ENCODE measurements around the gene GPR143.

The GPR143 gene

GRCh38 chrX:9759337-9759736, 6.3 kb downstream of the GPR143 start:
- H3K9me3 ChIP-seq (ENCODE audit: control insufficient read depth, low read length): peaks cover 9% of the 10 kb centered on the region
- H3K79me1 ChIP-seq (replicated peaks; ENCODE audit: low read length, poor library complexity, severe bottlenecking): no peaks in the 10 kb centered on the region
- H3K9ac ChIP-seq (ENCODE audit: low read length): no peak overlapping the region
- no peak overlapping the region for H3K4ac ChIP-seq (ENCODE audit: low read depth in 1 of 2, low read length in 2 of 2)
- H3K4me1 ChIP-seq (ENCODE audit: control insufficient read depth, insufficient read depth, low read depth, low read length): no peaks in the 10 kb centered on the region
- no peak overlapping the region for H3K4me2 ChIP-seq (ENCODE audit: low read length, poor library complexity, severe bottlenecking)
- no peak overlapping the region for H2BK120ac ChIP-seq (ENCODE audit: low read depth, low read length)
- H2AK5ac ChIP-seq (ENCODE audit: low read length, severe bottlenecking): no peak overlapping the region
- no peak overlapping the region for H3K27ac ChIP-seq (ENCODE audit: low read length, poor library complexity, severe bottlenecking)
- H2BK15ac ChIP-seq (ENCODE audit: low read depth, poor library complexity, severe bottlenecking): no peak overlapping the region
- H2AFZ ChIP-seq (ENCODE audit: low read depth, low read length): no peak overlapping the region
- 87% methylated on average over 8 of the region's 8 CpGs for WGBS
- no peaks in the 10 kb centered on the region for H3K27me3 ChIP-seq (ENCODE audit: control insufficient read depth in 1 of 2, insufficient read depth in 1 of 2, low read length in 2 of 2)
- no peak overlapping the region for H4K91ac ChIP-seq (ENCODE audit: low read length)
- H3K36me3 ChIP-seq (ENCODE audit: control insufficient read depth in 1 of 2, insufficient read depth in 2 of 2, low read depth in 1 of 2, low read length in 2 of 2): no peaks in the 10 kb centered on the region
- no peak overlapping the region for H3K18ac ChIP-seq (ENCODE audit: low read depth in 1 of 2, low read length in 2 of 2)
- no peak overlapping the region for H3K23ac ChIP-seq (ENCODE audit: low read length in 2 of 2)
- no peak overlapping the region for H2BK5ac ChIP-seq (ENCODE audit: low read depth, low read length, poor library complexity, severe bottlenecking)
- no peak overlapping the region for H2BK12ac ChIP-seq (ENCODE audit: low read length in 2 of 2)
- no peak for DNase-seq
- no peak overlapping the region for H3K14ac ChIP-seq (ENCODE audit: low read length in 2 of 2)
- no peak overlapping the region for H3K4me3 ChIP-seq (ENCODE audit: insufficient read depth in 1 of 2, low read depth in 1 of 2, low read length in 2 of 2)
- H4K8ac ChIP-seq (ENCODE audit: low read length): no peak overlapping the region

GRCh38 chrX:9758021-9758638, 7.5 kb downstream of the GPR143 start:
- no peak overlapping the region for H3K9ac ChIP-seq (ENCODE audit: low read length)
- no peak overlapping the region for H3K18ac ChIP-seq (ENCODE audit: low read depth in 1 of 2, low read length in 2 of 2)
- H3K27me3 ChIP-seq (ENCODE audit: control insufficient read depth in 1 of 2, insufficient read depth in 1 of 2, low read length in 2 of 2): peaks cover 0 to 3% of the 10 kb centered on the region in 2 experiments
- H2AK5ac ChIP-seq (ENCODE audit: low read length, severe bottlenecking): no peak overlapping the region
- H3K4ac ChIP-seq (ENCODE audit: low read depth in 1 of 2, low read length in 2 of 2): no peak overlapping the region
- H2AFZ ChIP-seq (ENCODE audit: low read depth, low read length): no peak overlapping the region
- H3K27ac ChIP-seq (ENCODE audit: low read length, poor library complexity, severe bottlenecking): no peak overlapping the region
- DNase-seq: no peak
- H3K9me3 ChIP-seq (ENCODE audit: control insufficient read depth, low read length): peaks cover 9% of the 10 kb centered on the region
- H3K36me3 ChIP-seq (ENCODE audit: control insufficient read depth in 1 of 2, insufficient read depth in 2 of 2, low read depth in 1 of 2, low read length in 2 of 2): no peaks in the 10 kb centered on the region
- 90% methylated on average over 3 of the region's 4 CpGs for WGBS
- no peak overlapping the region for H3K4me2 ChIP-seq (ENCODE audit: low read length, poor library complexity, severe bottlenecking)
- no peak overlapping the region for H2BK5ac ChIP-seq (ENCODE audit: low read depth, low read length, poor library complexity, severe bottlenecking)
- no peaks in the 10 kb centered on the region for H3K79me1 ChIP-seq (replicated peaks; ENCODE audit: low read length, poor library complexity, severe bottlenecking)
- no peaks in the 10 kb centered on the region for H3K4me1 ChIP-seq (ENCODE audit: control insufficient read depth, insufficient read depth, low read depth, low read length)
- no peak overlapping the region for H3K14ac ChIP-seq (ENCODE audit: low read length in 2 of 2)
- no peak overlapping the region for H2BK15ac ChIP-seq (ENCODE audit: low read depth, poor library complexity, severe bottlenecking)
- no peak overlapping the region for H4K8ac ChIP-seq (ENCODE audit: low read length)
- no peak overlapping the region for H2BK120ac ChIP-seq (ENCODE audit: low read depth, low read length)
- H2BK12ac ChIP-seq (ENCODE audit: low read length in 2 of 2): no peak overlapping the region
- no peak overlapping the region for H3K4me3 ChIP-seq (ENCODE audit: insufficient read depth in 1 of 2, low read depth in 1 of 2, low read length in 2 of 2)
- no peak overlapping the region for H3K23ac ChIP-seq (ENCODE audit: low read length in 2 of 2)
- no peak overlapping the region for H4K91ac ChIP-seq (ENCODE audit: low read length)

- no peak overlapping the region for H3K4me3 ChIP-seq (ENCODE audit: insufficient read depth in 1 of 2, low read depth in 1 of 2, low read length in 2 of 2)
- no peak overlapping the region for H3K14ac ChIP-seq (ENCODE audit: low read length in 2 of 2)
- H2AFZ ChIP-seq (ENCODE audit: low read depth, low read length): no peak overlapping the region
- no peak overlapping the region for H2BK5ac ChIP-seq (ENCODE audit: low read depth, low read length, poor library complexity, severe bottlenecking)
- no peaks in the 10 kb centered on the region for H3K79me1 ChIP-seq (replicated peaks; ENCODE audit: low read length, poor library complexity, severe bottlenecking)
- WGBS: 85% methylated on average over 7 of the region's 7 CpGs
- H3K27ac ChIP-seq (ENCODE audit: low read length, poor library complexity, severe bottlenecking): no peak overlapping the region
- H3K4me2 ChIP-seq (ENCODE audit: low read length, poor library complexity, severe bottlenecking): no peak overlapping the region
- no peak overlapping the region for H2BK120ac ChIP-seq (ENCODE audit: low read depth, low read length)
- H2BK12ac ChIP-seq (ENCODE audit: low read length in 2 of 2): no peak overlapping the region
- no peak overlapping the region for H3K9ac ChIP-seq (ENCODE audit: low read length)
- H3K27me3 ChIP-seq (ENCODE audit: control insufficient read depth in 1 of 2, insufficient read depth in 1 of 2, low read length in 2 of 2): peaks cover 0 to 3% of the 10 kb centered on the region in 2 experiments
- no peaks in the 10 kb centered on the region for H3K36me3 ChIP-seq (ENCODE audit: control insufficient read depth in 1 of 2, insufficient read depth in 2 of 2, low read depth in 1 of 2, low read length in 2 of 2)
- H3K9me3 ChIP-seq (ENCODE audit: control insufficient read depth, low read length): peaks cover 9% of the 10 kb centered on the region
- no peak overlapping the region for H3K23ac ChIP-seq (ENCODE audit: low read length in 2 of 2)
- no peaks in the 10 kb centered on the region for H3K4me1 ChIP-seq (ENCODE audit: control insufficient read depth, insufficient read depth, low read depth, low read length)
- H3K18ac ChIP-seq (ENCODE audit: low read depth in 1 of 2, low read length in 2 of 2): no peak overlapping the region
- H4K8ac ChIP-seq (ENCODE audit: low read length): no peak overlapping the region
- no peak for DNase-seq
- H3K4ac ChIP-seq (ENCODE audit: low read depth in 1 of 2, low read length in 2 of 2): no peak overlapping the region
- no peak overlapping the region for H2AK5ac ChIP-seq (ENCODE audit: low read length, severe bottlenecking)
- no peak overlapping the region for H4K91ac ChIP-seq (ENCODE audit: low read length)
- H2BK15ac ChIP-seq (ENCODE audit: low read depth, poor library complexity, severe bottlenecking): no peak overlapping the region
Measured at GRCh38 chrX:9757366-9757765, 8.3 kb downstream of the GPR143 start.

- Histone ChIP-seq H3K18ac (ENCODE audit: low read depth in 1 of 2, low read length in 2 of 2) (no peak overlapping the region), H3K14ac (ENCODE audit: low read length in 2 of 2) (no peak overlapping the region), H4K91ac (ENCODE audit: low read length) (no peak overlapping the region), H3K9me3 (ENCODE audit: control insufficient read depth, low read length) (no peaks in the 10 kb centered on the region), H3K23ac (ENCODE audit: low read length in 2 of 2) (no peak overlapping the region), H3K79me1 (replicated peaks; ENCODE audit: low read length, poor library complexity, severe bottlenecking) (no peaks in the 10 kb centered on the region), H3K4me1 (ENCODE audit: control insufficient read depth, insufficient read depth, low read depth, low read length) (peaks cover 5% of the 10 kb centered on the region), H2BK120ac (ENCODE audit: low read depth, low read length) (no peak overlapping the region), H2AK5ac (ENCODE audit: low read length, severe bottlenecking) (no peak overlapping the region), H3K27me3 (ENCODE audit: control insufficient read depth in 1 of 2, insufficient read depth in 1 of 2, low read length in 2 of 2) (peaks cover 0 to 2% of the 10 kb centered on the region in 2 experiments), H3K9ac (ENCODE audit: low read length) (no peak overlapping the region), H2BK15ac (ENCODE audit: low read depth, poor library complexity, severe bottlenecking) (no peak overlapping the region), H3K4me3 (ENCODE audit: insufficient read depth in 1 of 2, low read depth in 1 of 2, low read length in 2 of 2) (no peak overlapping the region), H3K27ac (ENCODE audit: low read length, poor library complexity, severe bottlenecking) (no peak overlapping the region), H2AFZ (ENCODE audit: low read depth, low read length) (no peak overlapping the region), H3K4me2 (ENCODE audit: low read length, poor library complexity, severe bottlenecking) (no peak overlapping the region), H4K8ac (ENCODE audit: low read length) (no peak overlapping the region), H3K4ac (ENCODE audit: low read depth in 1 of 2, low read length in 2 of 2) (no peak overlapping the region), H3K36me3 (ENCODE audit: control insufficient read depth in 1 of 2, insufficient read depth in 2 of 2, low read depth in 1 of 2, low read length in 2 of 2) (no peaks in the 10 kb centered on the region), H2BK5ac (ENCODE audit: low read depth, low read length, poor library complexity, severe bottlenecking) (no peak overlapping the region), H2BK12ac (ENCODE audit: low read length in 2 of 2) (no peak overlapping the region)
- no peak for DNase-seq
- 100% methylated on average over 1 of the region's 11 CpGs for WGBS
Measured at GRCh38 chrX:9749146-9749692, 16.4 kb downstream of the GPR143 start.

Measured in mesenchymal stem cell (in vitro differentiated cells and primary cell).